Stimulated activated CD4-positive, alpha-beta T cell treated with anti-CD3 and anti-CD28 coated beads, Interleukin-15, amount 100 ng/mL, for 24 hours (primary cell): ENCODE results near the gene SMIM24.

Experiments
- DNase-seq: peaks from one replicate; pipeline ENCODE4 v3.0.0-alpha.2; 2020

The SMIM24 gene

DNA sequence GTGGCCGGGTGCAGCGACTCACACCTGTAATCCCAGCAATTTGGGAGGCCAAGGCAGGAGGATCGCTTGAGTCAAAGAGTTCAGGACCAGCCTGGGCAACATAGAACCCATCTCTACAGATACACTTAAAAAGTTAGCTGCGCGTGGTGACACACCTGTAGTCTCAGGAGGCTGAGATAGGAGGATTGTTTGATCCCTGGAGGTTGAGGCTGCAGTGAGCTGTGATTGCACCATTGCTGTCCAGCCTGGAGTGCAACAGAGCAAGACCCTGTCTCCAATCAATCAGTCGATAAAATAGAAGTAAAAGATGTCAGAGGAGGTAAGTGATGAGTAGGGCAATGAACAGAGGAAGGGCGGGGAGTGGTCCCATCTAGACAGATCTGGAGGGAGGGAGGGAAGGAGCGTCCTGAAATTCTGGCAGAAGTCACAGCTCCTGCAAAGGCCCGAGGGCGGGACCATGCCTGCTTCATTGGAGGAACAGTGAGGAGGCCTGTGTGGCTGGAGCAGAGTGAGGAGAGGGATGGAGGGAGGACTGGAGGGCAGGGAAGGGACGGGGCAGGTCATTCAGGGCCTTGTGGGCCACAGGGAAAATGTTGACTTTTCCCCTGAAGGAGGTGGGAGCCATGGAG lies 9.7 kb downstream of the SMIM24 start:
- no peak for DNase-seq

DNA sequence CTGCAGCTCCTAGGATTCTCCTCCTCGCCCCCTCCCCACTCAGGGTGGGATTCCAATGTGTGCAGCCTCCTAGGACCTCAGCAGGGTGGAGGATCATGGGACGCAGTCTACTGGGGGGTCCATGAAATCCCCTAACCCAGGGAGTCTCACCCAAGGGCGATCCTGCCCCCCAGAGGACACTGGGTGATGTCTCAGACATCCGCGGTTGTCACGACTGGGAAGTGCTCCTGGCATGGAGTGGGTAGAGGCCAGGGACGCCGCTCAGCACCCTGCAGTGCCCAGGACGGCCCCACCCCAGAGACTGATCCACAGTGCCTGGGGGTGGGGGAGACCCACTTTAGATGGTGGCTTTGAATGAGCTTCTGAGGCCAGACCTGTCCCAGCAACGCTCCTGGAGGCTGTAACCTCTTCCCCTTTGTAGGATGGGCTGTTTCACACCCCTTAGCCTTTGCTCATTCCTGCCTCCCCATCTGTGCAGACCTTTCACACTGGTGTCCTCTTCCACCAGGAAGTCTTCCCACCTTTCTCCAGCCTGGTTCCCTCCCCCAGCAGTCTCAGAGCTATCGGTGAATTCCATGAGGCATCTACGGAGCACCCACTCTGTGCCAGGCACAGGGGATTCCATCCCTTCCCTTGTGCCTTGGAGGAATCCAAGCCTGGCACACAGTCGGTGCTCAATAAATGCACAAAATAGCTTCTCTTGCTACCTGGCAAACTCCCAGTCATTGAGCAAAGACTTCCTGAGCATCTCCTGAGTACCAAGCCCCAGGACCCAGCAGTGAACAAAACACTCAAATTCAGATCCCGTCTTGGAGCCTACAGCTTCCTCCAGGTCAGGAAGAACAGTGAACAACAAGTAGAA lies 10.5 kb downstream of the SMIM24 start:
- DNase-seq = no peak

DNA sequence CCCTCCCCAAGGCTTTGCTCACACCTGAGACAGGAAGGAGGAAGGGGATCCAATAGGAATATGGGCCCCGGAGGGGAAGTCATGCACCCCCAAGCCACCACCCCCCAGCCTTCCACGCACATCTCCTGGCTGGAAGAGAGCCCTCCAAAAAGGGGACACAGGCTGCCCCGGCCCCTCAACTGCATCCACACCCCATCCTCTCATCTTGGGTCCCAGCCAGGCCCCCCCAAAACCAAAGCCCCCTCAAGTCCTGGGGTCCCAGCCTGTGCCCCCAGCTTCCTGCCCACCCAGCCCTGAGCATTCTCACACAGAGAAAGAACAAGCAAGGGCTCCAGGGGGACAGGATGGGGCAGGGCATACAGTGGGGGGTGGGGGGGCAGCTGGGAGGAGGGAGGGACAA lies 12.1 kb downstream of the SMIM24 start:
- DNase-seq = no peak

DNA sequence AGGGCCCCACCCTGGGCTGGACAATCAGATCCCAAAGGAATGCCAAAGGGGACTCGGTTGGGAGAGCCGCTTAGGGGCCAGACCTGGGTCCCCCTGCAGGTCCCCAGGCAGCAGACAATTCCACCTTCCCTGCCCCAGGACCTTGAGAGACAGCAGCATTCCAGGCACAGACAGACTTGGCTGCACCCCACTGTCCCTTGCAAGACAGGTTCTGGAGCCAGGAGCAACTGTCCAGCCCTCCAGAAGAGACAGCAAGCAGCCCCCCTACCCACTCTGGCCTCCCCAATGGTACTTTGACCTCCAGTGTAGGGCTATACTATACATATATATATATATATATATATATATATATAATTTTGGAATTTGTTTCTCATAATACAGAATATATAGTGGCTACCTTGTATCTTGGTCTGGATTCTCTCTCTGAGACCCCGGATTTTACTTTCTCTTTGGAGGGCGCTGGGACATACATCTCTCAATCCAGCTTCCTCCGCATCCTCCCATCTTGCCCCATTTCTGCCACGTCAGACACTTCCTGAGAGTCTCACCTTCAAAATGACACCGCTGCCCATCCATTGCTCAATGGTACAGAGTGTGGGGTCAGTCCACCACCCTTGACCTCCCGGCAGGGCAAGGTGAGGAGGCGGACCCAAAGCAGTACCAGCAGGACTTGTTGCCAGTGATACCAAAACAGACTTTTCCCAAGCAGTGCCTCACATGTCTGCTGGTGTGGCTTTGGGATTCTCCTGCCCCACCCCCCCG lies 12.7 kb downstream of the SMIM24 start:
- DNase-seq = no peak

DNA sequence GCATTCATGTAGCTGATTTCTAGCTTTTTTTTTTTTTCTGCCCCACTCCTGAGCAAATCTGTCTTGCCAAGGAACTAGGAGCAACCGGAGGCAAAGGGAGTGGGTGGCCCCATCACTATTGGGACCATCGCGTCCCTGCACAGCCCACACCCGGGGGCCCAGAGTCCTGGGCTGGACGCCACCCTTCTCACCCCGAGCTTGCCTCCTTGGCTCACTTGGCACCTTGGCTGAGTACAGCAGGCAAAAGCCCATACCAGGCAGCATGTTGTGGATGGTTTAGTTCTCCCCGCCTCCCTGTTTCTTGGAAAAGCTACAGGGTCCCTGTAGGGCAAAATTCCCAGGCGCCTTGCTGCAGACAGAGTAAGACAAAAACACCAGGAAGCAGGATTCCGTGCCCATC lies 13.7 kb downstream of the SMIM24 start:
- DNase-seq = no peak

DNA sequence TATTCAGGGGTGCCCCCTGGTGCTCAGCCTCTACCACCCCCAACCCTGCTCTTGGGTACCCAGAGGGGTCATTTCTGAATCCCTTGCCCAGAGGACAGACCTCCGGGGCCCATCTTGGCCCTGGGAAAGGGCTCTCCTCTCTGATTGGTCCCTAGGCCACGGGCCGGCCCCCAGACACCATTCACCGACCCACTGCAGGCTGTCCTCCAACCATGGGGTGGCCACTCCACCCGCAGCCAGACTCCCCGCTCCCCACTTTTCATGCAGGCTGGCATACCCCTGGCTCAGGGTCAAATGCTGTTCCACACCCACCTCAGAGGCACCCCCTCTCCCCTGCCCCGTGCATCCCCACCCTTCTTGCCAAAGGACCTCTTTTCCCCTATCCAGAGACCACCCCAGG lies 14.8 kb downstream of the SMIM24 start:
- no peak for DNase-seq

DNA sequence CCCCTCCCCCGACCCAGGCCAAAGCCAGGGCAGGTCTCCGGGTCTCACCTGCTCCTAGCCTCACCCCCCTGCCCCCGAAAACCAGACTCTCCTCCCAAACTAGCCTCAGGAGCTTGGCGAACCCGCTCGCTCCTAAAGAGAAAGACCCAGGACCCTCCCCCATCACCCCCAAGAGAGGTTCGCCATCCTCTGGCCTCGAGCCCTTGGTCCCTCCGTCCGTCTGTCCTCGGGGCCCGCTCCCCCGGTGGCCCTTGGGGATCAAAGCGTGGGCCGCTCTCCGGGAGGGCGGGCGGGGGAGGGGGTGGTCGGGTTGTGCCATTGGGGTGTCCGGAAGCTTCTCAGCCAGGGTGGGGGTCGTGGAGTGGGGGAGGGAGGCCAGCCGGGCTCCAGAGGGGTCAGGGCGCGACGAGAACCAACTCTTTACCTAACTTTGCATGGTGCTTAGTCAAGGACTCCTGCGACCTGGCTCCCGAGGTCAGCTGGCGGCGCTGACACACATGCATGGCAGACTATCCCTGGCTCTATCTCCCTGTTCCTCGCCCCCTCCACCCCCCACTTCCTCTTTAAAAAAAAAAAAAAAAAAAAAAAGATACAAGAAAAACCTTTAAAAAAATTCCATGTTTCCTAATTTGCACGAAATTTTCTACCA lies 15.6 kb downstream of the SMIM24 start:
- DNase-seq = no peak

DNA sequence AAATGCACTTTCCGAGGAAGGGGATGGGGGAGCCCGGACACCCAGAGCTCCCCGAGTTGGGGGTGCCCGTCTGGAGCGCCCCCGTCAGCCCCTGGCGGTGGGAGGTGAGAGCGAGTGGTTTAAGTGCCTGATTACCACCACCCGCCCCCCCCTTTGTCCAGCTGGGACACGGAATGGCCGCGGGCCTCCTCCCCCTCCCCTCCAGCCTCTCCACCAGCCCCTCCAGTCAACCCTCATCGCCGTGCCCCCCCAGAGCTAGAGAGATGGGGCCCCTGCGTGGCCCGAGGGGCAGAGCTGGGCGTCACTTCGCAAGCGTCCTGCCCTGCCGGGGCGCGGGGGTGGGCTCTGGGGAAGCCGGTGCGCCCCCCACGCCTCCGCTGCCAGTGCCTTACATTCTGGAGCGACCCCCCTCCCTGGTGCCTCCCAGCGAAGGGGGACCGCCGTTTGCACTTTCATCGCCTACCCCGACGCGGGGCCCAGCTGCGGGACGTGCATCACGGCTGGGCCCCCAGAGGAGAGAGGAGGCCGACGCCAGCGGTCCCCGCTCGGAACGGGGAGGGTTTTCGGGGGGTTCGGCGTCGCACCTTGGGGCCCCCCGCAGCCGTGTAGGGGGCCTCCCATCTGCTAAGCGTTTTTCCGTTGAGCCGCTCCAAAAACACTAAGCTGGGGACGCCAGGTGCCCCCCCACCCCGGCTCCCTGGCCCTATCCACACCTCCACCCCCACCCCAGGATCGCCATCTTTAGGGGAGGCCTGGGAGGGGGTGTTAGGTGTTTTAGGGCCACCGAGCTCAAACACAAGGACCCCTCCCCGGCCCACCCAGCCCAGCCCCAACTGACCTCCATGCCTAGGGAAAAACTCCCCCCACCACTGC lies 16.4 kb downstream of the SMIM24 start:
- DNase-seq = no peak

DNA sequence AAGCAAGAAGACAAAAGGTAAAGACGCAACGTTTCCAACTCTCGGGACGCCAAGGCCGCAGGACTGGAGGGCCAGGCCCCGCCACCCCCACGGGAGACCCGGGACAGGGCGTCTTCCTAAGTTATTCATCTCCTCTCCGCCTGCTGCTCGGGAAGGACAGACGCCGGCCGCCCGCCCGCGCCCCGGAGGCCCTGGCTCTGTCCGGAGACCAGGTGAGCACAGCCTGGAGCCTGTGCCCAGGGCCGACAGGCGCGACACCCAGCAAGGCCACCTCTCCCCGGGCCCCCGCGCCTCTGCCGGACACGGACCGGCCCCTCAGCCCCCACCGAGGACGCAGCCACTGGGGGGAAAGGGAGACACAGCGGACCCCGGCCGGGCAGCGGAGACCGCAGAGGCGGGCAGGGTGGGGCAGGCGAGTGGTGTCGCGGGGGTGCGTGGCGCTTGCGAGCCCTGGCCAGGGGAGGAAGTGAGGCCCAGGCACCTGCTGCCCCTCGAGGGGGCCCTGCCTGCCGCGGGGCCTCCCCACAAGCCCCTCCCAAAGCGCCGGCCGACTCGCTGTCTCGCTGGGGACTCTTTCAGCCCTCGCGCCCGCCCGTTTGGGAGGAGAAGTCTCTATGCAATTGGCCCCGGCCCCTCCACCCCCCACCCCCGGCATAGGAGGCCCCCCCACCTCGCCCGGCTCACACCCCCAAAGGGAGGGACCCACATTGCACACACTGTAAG lies 17.2 kb downstream of the SMIM24 start:
- no peak for DNase-seq

DNA sequence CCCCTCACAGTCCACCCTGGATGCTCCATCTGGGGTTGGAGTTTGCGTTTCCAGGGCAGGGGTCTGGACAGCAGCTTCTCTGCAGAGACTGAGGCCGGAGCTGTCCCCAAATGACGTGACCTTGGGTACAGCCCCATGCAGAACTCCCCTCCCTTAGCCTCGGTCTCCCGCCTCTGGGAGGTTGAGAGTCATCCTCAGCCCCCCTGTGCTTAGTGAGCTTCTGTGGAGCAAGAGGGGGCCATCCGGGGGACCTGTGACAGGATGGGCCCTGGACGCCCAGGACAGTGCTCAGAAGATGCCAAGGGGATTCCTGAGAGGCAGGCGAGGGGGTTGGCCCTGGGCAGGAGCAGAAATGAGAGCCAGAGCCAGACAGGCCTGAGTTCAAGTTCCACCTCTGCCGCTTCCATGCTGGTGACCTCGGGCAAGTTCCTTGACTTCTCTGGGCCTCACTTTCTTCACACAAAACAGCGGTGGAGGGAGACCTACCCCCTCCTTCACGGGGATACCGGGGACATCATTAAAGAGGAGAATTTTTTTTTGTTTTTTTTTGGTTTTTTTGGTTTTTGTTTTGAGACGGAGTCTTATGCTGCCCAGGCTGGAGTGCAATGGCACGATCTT lies 20.3 kb downstream of the SMIM24 start:
- no peak for DNase-seq

DNA sequence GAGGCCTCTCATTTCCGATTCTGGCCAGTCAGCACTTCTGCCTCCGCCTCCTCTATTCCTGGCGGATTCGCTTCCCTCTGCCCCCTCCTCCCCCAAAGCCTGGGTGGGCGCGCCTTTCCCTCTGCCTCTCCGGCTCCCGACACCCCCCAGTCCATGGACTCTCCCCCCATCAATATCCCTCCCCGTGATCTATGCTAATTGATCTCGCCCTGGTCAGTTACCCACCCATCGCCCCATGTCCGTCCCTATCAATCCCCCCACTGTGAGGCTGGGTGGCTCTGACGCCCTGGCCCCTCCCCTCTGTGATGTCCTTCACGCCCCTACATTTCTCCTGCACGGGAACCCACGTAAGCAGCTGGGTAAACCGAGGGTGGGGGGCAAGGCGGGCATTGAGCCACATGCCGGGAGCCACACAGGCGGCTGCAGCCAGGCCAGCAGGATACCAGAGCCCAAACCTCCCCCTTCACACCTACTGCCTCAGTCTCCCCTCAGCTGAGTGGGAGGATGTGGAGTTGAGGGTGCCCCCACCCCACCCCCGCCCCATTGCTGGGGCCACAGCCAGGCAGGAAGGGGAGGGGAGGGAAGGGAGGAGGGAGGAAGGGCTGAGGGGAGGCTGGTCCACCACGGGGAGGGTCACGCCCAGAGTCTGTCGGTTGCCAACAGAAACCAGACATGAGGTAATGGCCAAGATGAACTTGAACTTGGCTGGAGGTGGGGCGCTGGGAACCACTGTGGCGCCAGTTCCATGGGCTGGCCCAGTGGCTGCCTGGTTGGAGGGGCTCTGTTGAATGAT lies 21.0 kb downstream of the SMIM24 start:
- DNase-seq = no peak

DNA sequence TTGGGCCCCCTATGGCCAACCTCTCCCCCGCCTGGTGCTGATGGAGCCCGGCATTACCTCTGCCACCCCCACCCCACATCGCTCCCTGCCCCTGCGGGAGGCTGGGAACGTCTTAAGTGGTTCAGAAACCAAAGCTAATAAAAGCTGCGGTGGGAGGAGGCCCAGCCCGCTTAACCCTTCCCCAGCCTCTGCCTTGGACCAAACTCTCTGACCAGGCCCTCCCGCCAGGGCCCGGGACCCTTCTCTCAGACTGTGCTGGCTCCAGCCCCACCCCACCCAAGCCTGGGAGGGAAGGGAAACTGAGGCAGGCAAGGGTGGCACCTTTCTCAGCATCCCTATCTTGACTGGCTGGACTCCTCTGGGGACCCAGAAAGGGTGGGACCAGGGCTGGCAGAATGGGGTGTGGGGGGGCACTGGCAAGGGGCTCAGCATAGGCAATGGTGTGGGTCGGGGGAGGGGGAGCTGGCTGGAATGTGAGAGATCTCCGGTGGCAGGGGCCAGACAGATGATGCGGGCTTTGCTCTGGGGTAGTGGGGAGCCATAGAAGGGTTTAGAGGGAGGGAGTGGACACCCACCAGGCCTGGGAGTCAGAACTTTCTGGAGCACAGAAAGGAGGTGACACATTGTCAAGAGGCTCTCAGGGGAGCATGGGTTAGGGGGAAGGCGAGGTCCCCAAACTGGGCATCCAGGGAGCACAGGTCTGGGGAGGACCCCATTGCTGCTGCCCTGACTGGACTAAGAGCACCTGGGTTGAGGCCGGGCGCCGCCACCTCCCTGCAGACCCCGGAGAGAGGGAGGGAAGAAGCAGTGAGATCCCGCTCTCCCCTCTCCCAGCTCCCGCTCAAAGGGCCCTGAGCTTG lies 21.9 kb downstream of the SMIM24 start:
- no peak for DNase-seq

DNA sequence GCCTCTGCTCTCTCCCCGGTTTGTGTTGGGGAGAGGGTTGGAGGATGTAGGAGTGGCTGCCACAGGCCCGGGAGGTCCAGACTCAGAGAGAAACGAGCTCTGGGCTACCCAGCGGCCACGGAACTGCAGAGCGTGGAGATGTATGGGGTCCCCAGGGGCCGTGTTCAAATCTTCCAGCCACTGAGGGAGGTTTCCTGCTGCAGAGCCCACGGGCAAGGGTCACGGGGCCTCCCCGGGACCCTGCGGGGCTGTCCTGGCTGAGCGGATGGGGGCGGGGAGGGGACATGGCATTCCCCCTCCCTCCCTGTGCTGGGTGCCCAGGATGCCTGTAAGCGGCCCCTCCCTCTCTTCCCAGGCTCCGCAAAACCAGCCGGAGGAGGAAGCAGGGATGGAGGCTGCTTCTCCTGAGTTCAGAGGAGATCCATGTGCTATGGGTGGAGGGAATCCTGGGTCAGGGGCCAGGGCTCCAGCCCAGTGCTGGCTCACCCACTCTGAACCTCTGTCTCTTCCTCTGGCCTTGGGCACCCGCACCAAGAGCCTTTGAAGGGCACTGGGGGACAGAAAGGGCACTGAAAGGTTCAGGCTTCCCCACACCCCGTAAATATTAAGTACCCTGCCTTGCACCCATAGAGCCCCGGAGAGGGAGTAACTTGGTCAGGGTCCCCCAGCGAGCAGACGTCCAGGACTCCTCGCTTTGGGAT lies 22.6 kb downstream of the SMIM24 start:
- no peak for DNase-seq

DNA sequence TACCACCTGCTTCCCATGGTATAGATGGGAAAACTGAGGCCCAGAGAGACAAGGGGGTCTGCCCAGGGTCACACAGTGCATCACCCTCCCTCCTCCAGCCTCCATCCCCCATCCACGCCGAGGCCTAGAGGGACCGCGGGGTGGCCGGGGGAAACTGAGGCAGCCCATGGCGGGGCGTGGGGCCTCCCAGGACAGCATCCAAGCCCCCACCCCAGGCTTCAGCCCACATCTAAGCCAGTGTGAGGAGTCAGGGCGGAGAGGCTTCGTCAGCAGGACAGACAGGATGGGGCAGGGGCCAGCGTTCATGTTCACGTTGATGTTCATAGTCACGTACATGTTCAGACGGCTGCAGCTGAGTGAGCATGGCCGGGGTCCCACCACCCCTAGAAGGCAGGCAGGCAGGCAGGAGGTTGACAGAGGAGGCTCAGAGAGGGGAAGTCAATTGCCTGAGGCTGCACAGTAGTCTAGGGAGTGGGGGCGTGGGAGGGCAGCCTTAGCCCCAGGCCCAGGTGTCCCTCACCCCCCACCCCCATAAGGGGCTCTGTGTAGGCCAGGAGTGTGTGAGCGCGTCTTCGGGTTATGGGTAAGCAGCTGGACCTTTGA lies 23.3 kb downstream of the SMIM24 start:
- DNase-seq = no peak

DNA sequence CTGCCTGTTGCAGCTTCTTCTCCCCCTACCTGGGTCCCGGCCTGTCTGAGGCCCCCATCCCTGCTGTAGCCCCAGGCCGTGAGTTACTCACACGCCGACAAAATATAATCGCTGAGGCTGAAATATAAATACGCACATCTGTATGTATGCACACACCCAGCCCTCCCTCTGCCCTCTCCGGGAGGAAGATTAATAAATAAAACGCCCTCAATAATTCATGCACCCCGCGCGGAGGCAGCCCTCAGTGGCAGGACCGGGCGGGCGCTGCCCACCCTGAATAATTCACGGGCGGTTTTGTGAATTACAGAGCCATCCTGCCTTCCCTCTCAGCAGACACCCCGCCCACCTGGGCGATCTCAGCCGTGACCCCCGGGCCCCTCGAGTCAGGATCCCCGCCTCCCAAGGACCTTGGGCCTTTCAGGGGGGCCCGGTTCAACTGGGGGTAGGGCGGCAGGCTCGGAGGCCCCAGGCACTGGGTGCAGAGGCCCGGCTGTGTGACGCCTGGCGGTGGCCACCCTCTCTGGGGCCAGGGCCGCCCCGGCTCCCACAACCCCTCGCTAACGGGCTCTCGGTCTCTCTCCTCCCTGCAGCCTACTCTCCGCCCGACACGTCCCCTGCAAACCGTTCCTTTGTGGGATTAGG lies 24.2 kb downstream of the SMIM24 start:
- DNase-seq = no peak

DNA sequence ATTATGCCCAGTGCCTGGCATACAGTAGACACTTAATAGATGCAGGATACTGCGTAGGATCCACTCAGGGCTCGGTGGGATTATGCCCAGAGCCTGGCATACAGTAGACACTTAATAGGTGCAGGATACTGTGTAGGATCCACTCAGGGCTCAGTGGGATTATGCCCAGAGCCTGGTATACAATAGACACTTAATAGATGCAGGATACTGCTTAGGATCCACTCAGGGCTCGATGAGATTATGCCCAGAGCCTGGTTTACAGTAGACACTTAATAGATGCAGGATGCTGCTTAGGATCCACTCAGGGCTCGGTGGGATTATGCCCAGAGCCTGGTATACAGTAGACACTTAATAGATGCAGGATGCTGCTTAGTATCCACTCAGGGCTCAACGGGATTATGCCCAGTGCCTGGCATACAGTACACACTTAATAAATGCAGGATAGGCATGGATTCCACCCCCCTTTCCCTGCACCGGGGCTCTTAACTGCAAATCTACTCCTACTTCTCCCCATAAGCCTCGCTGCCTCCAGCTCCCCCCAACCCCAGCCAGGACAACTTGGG lies 24.9 kb downstream of the SMIM24 start:
- no peak for DNase-seq

DNA sequence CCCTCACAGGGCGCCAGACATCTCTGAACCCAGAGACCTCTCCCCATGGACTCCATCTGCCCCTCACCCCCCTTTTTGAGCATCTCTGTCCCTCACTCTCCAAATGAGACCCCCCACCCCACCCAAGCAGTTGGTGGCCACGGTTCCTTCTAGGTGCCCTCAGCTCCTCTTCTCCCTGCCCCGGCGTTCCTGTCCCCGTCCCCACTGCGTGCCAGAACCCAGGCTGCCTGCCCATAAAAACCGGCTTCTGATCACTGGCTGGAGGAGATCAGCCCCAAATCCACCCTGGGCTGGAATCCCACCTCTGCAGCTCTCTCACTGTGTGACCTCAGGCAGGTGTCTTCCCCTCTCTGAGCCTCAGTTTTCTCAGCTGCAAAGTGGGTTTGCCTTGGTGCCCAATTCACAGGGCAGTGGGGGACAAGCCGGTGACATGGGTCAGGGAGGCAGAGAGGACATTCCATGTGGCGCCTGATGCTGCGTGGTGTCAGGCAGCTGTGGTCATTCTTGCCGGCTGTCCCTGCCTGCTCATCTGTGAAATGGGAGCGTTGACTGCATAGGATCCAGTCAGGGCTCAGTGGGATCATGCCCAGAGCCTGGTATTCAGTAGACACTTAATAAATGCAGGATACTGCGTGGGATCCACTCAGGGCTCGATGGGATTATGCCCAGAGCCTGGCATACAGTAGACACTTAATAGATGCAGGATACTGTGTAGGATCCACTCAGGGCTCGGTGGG lies 25.5 kb downstream of the SMIM24 start:
- no peak for DNase-seq
